Measurements from ENCODE around the gene RIN2. TPM values are rescaled to one million over a fixed set of nuclear protein-coding genes. Genes with fewer than 3 reads are reported as not detected.

RIN2 gene
- total RNA-seq, 4 donors from 2014 or later = 40.2 to 117 (median 73.6) TPM

- no peak for ATAC-seq (ENCODE audit: low FRiP score)
- no peak for DNase-seq (ENCODE audit: low spot score)
- TF ChIP-seq CTCF (IDR thresholded peaks at IDR 0.05) = no peak
These were observed 2.3 kb downstream of the RIN2 start for GRCh38 chr20:19760371-19760721.

GRCh38 chr20:19761326-19761725 is 3.3 kb downstream of the RIN2 start:
- TF ChIP-seq CTCF (IDR thresholded peaks at IDR 0.05) = no peak
- no peak for ATAC-seq (ENCODE audit: low FRiP score)
- DNase-seq (ENCODE audit: low spot score) = no peak

GRCh38 chr20:19761841-19762240 is 3.8 kb downstream of the RIN2 start:
- ATAC-seq (ENCODE audit: low FRiP score) (no peak), DNase-seq (ENCODE audit: low spot score) (no peak)
- no peak for TF ChIP-seq CTCF (IDR thresholded peaks at IDR 0.05)

- no peak for TF ChIP-seq CTCF (IDR thresholded peaks at IDR 0.05)
- ATAC-seq (ENCODE audit: low FRiP score) = no peak
These were observed 6.1 kb downstream of the RIN2 start for GRCh38 chr20:19764207-19764606.

GRCh38 chr20:19765266-19765665 is 7.2 kb downstream of the RIN2 start:
- DNase-seq (ENCODE audit: low spot score) (no peak), ATAC-seq (ENCODE audit: low FRiP score) (no peak)
- TF ChIP-seq CTCF (IDR thresholded peaks at IDR 0.05) = no peak

More at GRCh38 chr20:19764207-19764606, 6.1 kb downstream of the RIN2 start:
- no peak for DNase-seq (ENCODE audit: low spot score)

- no peak for DNase-seq (ENCODE audit: low spot score)
These were observed 7.9 kb downstream of the RIN2 start for GRCh38 chr20:19765913-19766312.

More at GRCh38 chr20:19765913-19766312, 7.9 kb downstream of the RIN2 start:
- ATAC-seq (ENCODE audit: low FRiP score) = no peak
- no peak for TF ChIP-seq CTCF (IDR thresholded peaks at IDR 0.05)

Measured in omental fat pad (tissue), 4 donors.